Kidney capillary endothelial cell (primary cell): ENCODE measurements around the gene CDH23.
"Not testable (repeated sequence)": the region's sequence is repeated elsewhere in the genome, so short reads cannot be mapped to it uniquely, and the experiment has no call there.

Source experiments
- DNase-seq: peaks from one replicate; pipeline ENCODE4 v3.0.0-alpha.2; 2018; ENCODE audit warnings: low spot score

The CDH23 gene

DNA sequence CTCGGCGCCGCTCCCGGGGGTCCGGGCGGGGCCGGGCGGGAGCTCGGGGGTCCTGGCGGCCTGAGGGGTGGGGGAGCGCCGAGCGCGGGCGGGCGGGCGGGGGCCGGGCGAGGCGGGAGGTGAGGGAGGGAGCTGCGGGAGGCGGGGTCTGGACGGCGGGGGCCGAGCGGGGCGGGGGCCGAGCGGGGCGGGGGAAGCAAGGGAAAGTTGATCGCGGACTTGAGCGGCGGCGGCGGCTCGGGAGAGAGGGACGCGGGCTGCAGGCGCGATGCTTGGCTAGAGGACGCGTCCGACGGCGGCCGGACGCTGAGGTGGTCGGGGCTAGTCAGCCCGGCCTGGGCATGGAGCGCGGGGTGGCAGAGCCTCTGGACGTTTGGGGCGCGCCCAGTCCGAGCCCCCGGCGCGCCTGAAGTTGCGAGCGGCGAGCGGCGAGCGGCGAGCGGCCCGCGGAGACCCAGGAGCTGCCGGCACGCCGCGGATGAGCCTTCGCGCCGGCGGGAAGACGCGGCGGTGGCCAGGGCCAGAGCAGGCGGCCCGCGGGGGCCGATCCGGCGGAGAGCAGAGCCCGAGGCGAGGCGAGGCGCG lies at the start of gene CDH23:
TSS of gene CDH23 (plus strand) at position 210 of the 585 bp plus-strand sequence. CDS start 42,912 bp downstream, outside the sequence.
- no peak for DNase-seq

DNA sequence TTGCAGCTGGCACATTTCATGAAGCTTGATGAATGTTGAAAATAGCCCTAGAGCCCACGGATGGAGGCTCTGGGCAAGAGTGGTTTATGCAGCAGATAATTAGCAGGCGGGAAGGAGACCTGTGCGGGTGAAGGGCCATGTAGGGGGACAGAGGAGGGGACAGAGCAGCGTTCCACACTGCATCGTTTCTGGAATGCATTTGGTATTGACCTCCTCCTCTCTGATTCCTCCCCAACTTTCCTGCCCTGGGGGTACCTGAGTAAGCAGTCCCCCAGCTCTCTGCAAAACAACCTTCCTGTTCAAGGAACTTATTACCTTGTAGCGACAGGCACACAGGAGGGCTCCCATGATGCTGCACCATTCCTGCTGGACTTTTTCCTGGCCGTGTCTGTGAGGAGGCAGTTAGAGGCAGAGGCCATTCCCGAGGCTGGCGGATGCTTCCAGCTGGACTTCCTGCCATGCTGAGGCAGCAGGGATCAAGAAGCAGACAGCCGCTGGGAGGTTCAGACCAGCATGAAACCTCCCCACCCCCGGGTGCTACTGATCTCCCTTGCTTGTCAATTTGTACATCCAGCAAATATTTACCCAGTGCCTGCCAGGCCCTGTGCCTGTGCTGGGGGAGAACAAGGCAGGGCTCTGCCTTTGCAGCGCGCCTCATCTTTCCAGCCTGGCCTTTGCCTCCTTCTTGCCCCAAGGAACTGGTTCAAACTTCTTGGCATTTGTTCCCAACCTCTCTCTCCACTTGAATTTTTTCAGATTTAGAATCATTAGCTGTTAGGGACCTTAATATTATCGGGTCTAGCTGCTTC lies 48.9 kb upstream of the CDH23 start:
- DNase-seq = no peak

GRCh38 chr10:71348850-71349249 lies 47.9 kb upstream of the CDH23 start:
- DNase-seq = no peak

DNA sequence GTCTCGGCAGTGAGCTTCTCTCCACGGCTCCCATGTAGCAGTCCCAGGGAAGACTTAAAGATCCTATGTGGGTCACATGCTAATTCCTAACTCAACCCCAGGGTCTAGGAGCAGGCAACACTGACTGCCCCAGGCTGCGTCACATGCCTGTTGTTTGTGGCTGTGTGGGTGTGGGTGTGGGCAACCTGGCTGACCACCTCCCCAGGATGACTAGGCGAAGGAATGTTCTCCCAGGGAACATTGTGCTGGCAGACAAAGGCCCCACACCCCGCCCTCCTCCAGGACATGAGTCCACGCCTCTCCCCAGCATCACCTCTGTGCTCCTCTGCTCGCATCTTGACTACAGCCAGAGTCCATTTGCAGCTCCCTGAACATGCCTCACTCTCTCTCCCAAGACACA lies 47.3 kb upstream of the CDH23 start:
- DNase-seq = no peak

DNA sequence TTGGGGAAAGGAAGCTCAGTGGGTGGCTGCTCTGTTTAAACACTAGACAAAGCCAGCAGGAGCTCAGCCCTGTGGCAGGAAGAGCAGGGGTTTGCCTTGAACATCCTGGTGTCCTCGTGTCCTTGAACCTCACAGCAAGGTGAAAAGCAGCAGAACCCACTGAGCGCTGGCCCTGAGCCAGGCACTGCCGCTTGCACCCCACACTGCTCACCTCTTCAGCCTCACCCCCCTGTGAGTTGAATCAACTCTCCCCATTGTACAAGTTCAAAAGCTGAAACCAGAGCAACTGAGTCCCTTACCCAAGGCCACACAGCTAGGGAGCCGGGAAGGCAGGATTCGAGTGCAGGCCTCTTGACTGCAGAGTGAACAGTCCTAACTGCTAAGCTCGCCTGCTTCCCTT lies 45.6 kb upstream of the CDH23 start:
- no peak for DNase-seq

DNA sequence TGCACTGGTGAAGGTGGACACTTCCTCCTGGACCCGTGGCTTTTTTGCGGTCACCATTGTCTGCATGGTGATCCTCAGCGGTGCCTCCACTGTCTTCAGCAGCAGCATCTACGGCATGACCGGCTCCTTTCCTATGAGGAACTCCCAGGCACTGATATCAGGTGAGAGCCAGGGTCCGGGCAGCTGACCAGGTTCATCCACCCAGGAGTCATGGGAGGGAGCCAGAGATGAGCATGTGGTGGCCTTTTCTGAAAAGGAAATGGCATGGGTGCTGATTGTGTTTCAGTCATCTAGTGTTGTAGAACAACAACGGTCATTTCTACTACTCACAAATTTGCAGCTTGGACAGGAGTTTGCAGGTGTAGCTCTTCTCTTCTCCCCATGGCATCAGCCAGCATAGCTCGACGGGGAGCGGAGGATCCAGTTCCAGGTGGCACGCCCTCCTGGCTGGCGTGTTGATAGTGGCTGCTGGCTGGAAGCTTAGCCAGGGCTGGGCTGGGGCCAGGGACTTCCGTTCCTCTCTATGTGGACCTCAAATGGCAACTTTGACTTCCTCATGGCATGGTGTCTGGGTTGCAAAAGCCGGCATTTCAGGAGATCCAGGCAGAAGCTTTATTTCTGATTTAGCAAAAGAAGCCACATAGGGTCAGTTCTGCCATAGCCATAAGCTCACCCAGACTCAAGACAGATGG lies 44.9 kb upstream of the CDH23 start:
- DNase-seq = no peak

DNA sequence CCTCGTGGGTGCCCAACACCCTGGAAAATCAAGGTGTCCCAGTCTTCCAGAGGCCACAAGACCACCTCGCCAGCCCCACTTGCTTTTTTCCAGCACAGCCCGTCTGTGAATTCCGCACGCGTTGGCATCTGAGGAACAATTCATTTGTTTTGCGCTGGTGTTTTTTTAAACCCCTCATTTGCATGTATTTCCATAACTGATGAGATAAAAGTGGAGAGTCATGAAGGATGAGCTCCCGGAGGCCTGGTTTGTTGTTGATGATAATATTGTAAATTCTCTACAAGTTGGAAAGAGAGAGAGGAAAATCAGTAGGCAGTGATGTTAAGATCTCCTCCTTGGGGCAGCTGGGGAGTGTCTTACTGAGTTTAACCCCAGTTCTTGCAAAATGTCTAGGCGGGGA lies 43.1 kb upstream of the CDH23 start:
- no peak for DNase-seq

DNA sequence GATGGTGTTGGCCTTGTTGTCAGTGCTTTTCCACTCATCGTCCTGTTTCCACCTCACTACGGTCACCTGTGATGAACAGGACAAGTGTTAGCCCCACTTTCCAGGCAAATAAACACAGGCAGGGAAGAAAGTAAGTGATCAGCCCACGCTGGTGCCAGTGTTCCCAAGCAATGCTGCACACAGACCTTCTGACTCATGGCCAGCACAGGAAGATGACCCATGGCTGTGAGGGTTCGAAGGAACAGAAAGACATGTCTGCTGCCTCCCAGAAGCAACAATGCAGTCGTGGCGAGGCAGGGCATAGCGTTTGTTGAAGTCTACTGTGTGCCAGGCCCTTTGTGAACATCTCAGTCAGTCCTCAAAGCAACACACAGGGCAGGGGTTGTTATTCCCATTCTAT lies 41.9 kb upstream of the CDH23 start:
- peak; percentile 82 for DNase-seq

- DNase-seq = no peak
Measured at GRCh38 chr10:71355886-71356285, 40.8 kb upstream of the CDH23 start.

- DNase-seq = peak; percentile 85
Measured at GRCh38 chr10:71357792-71358265, 38.9 kb upstream of the CDH23 start.

GRCh38 chr10:71358277-71358676 lies 38.4 kb upstream of the CDH23 start:
- DNase-seq = peak; percentile 87

DNA sequence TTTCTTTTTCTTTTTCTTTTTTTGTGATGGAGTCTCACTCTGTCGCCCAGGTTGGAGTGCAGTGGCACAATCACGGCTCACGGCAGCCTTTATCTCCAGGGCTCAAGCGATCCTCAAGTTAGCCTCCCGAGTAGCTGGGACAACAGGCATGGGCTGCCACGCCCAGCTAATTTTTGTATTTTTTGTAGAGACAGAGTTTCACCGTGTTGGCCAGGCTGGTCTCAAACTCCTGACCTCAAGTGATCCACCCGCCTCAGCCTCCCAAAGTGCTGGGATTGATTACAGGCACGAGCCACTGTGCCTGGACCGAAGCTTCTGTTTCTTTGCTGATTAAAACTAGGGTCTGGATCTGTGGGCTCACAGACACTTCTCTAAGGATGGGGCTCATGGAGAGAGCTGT lies 37.8 kb upstream of the CDH23 start:
- DNase-seq = not testable (repeated sequence)

- no peak for DNase-seq
Measured at GRCh38 chr10:71359364-71360046, 37.2 kb upstream of the CDH23 start.

DNA sequence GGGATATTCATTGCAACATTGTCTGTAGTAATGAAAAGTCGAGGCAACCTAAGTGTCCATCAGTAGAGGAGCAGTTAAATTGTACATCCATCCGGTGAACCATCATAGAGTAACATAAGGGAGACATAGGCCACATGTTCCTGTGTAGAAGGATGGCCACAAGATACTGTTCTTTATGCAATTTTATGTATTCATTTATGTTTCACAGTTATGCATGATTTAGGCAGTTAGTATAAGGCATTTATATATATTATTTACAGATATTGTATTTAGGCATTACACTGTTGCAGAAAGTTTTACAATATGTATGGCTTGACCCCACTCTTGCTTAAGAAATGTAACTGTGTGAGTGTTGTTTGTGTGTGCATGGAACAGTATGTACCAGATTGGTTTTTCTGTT lies 36.0 kb upstream of the CDH23 start:
- DNase-seq = no peak

DNA sequence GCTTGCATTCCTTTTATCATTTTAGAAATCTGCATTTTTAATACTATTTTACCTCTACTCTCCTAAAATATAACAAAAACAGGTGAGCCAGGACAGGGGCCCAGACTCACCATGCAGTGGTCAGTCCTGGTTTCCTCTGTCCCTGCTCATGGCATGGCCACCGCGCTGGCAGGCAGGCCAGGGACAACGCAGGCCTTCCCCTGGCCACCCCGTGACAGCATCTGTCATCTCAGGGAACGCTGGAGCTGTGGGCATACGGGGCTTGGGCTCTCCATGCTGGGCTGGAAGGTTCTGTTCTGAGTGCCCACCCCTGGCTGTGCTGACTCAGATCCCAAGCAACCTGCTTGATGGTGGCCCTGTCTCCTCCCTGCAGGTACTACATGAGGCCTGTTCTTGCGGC lies 35.1 kb upstream of the CDH23 start:
- no peak for DNase-seq

DNA sequence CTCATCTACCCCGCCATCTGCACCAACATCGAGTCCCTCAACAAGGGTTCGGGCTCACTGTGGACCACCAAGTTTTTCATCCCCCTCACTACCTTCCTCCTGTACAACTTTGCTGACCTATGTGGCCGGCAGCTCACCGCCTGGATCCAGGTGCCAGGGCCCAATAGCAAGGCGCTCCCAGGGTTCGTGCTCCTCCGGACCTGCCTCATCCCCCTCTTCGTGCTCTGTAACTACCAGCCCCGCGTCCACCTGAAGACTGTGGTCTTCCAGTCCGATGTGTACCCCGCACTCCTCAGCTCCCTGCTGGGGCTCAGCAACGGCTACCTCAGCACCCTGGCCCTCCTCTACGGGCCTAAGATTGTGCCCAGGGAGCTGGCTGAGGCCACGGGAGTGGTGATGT lies 34.6 kb upstream of the CDH23 start:
- no peak for DNase-seq

GRCh38 chr10:71363936-71364335 lies 32.8 kb upstream of the CDH23 start:
- no peak for DNase-seq

DNA sequence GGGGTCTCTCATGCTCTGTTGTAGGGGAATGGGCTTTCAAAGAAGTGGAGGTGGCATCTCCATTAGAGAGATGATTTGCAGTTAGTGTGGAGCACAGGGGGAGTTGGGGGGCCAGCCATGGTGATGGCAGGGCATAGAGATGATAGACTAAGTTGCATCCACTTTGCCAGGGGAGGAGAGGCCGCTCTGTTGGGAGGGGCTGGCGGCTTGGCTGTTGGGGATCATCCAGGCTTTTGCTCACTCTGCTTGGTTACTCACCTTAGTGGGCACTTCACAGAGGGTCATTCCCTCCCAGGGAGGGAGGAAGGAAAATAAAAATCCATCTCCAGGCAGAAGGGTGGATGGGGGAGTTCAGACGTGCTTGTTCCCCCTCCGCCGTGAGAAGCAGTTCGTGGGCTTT lies 31.4 kb upstream of the CDH23 start:
- no peak for DNase-seq

DNA sequence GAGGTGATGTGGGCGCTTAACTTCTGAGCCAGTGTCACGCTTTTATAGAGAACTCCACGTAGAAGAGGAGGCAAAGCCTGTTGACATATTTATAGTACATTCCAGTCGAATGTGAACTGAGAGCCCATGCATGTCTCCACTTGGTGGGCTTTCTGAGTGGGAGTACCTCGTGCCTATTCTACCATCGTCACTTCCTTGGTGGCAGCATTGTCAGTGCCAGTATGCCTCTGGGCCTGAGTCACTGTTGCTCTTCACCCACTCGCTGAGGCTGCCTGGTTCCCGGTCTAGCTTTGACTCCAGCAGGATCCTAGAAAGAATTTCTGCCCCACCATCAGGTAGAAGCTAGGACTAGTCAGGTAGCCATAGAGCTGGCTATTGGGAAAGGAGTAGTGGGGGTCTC lies 30.0 kb upstream of the CDH23 start:
- DNase-seq = no peak

DNA sequence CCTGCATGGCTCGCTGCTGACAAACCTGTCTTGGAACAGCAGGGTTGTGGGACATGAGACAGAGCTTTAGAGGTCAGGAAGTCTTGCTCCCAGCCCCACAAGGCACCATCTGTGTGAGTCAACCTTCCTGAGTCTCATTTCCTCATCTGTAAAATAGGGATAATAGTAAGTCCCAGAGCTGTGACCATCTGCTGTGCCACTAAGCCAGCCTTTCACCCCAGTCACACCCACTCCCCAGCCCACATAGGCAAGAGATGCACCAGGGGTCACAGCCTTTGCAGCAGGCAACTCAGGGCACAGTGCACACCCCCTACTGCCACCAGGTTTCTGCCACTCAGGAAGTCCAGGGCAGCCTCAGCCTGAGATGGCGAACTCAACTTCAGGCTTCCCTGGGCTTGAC lies 29.4 kb upstream of the CDH23 start:
- DNase-seq = peak; percentile 90

DNA sequence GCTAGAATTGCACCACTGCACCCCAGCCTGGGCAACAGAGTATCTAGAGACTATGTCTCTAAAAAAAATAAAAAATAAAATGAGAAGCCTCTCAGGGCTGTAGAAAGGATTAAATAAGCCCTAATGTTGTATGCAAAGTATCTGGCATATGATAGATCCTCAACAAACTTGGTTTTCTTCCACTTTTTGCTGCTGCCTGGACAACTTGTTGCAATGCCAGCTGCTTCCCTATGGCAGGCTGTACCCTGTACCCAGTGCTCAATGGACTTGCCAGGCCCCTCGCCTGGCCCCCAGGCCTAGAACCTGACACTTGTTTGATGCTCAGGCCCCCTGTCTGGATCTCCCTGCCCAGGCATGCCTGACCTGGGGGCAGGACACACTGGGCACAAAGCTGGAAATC lies 28.5 kb upstream of the CDH23 start:
- DNase-seq = no peak

GRCh38 chr10:71368643-71369042 lies 28.1 kb upstream of the CDH23 start:
- no peak for DNase-seq

GRCh38 chr10:71369602-71370001 lies 27.1 kb upstream of the CDH23 start:
- DNase-seq = no peak
